DMS153 treated with DMSO at 0.1 percent for 48 hours (cell line): Measurements from ENCODE around the gene MYO16.
"Not testable (repeated sequence)": the region's sequence is repeated elsewhere in the genome, so short reads cannot be mapped to it uniquely, and the experiment has no call there.

Experiments used
- DNase-seq: peaks from one replicate; lab custom pipeline; 2025; ENCODE audit not compliant: unreplicated experiment; lab: John Stamatoyannopoulos, UW

Gene MYO16

GRCh38 chr13:108877300-108877699 lies 247.9 kb downstream of the MYO16 start:
- no peak for DNase-seq

GRCh38 chr13:108878732-108879131 lies 249.3 kb downstream of the MYO16 start:
- no peak for DNase-seq

GRCh38 chr13:108889324-108889984 lies 260.0 kb downstream of the MYO16 start:
- no peak for DNase-seq

- DNase-seq = peak; percentile 51
Measured at GRCh38 chr13:108895220-108895704, 265.9 kb downstream of the MYO16 start.

GRCh38 chr13:108897955-108898354 lies 268.5 kb downstream of the MYO16 start:
- DNase-seq = no peak

- DNase-seq = no peak
Measured at GRCh38 chr13:108902405-108903155, 273.2 kb downstream of the MYO16 start.

- DNase-seq = no peak
Measured at GRCh38 chr13:108903613-108904012, 274.2 kb downstream of the MYO16 start.

GRCh38 chr13:108911807-108912206 lies 282.4 kb downstream of the MYO16 start:
- DNase-seq = no peak

GRCh38 chr13:108913731-108914130 lies 284.3 kb downstream of the MYO16 start:
- not testable (repeated sequence) for DNase-seq

- DNase-seq = peak; percentile 24
Measured at GRCh38 chr13:108915095-108915633, 285.8 kb downstream of the MYO16 start.

- DNase-seq = peak; percentile 68
Measured at GRCh38 chr13:108915634-108916512, 286.5 kb downstream of the MYO16 start.

GRCh38 chr13:108917581-108917980 lies 288.2 kb downstream of the MYO16 start:
- DNase-seq = no peak

- no peak for DNase-seq
Measured at GRCh38 chr13:108919036-108919907, 289.9 kb downstream of the MYO16 start.

GRCh38 chr13:108920137-108920536 lies 290.7 kb downstream of the MYO16 start:
- DNase-seq = no peak

GRCh38 chr13:108921238-108921637 lies 291.8 kb downstream of the MYO16 start:
- no peak for DNase-seq

- no peak for DNase-seq
Measured at GRCh38 chr13:108922108-108922507, 292.7 kb downstream of the MYO16 start.

- no peak for DNase-seq
Measured at GRCh38 chr13:108923386-108924047, 294.1 kb downstream of the MYO16 start.

- no peak for DNase-seq
Measured at GRCh38 chr13:108924134-108924533, 294.7 kb downstream of the MYO16 start.

- DNase-seq = no peak
Measured at GRCh38 chr13:108924541-108924940, 295.1 kb downstream of the MYO16 start.

- DNase-seq = no peak
Measured at GRCh38 chr13:108925070-108925469, 295.7 kb downstream of the MYO16 start.
